Mononuclear cell (primary cell): ENCODE measurements around the gene SLC7A7. TPM values are rescaled to one million over a fixed set of nuclear protein-coding genes. Genes with fewer than 3 reads are reported as not detected.
A peak's percentile ranks its signal among the peaks of the same experiment; 100 is the strongest.
"Not testable (repeated sequence)": the region's sequence is repeated elsewhere in the genome, so short reads cannot be mapped to it uniquely, and the experiment has no call there.

Source experiments
- H3K27me3 ChIP-seq: 2 replicates; pipeline ENCODE4 v1.6.0; 2011; ENCODE audit warnings: low read length, control low read depth; ENCODE audit not compliant: insufficient read depth
- H3K4me1 ChIP-seq: 2 replicates; pipeline ENCODE4 v1.5.1; 2011; ENCODE audit warnings: mild to moderate bottlenecking, low read length, control low read depth; ENCODE audit not compliant: insufficient read depth
- H3K4me3 ChIP-seq: 2 replicates; pipeline ENCODE4 v1.5.1; 2011; ENCODE audit warnings: mild to moderate bottlenecking, low read length, moderate library complexity
- H3K9me3 ChIP-seq: 2 replicates; pipeline ENCODE4 v1.5.1; 2011; ENCODE audit warnings: low read depth, mild to moderate bottlenecking, control low read depth, low read length
- total RNA-seq: library from RNA; depleted of rRNA; stranded (reverse); fragments of >200 nt; gene quantifications from one replicate; pipeline ENCODE4 v1.2.3, GENCODE V29; 2012

The SLC7A7 gene
- total RNA-seq, 1 donor = 74.8 TPM

DNA sequence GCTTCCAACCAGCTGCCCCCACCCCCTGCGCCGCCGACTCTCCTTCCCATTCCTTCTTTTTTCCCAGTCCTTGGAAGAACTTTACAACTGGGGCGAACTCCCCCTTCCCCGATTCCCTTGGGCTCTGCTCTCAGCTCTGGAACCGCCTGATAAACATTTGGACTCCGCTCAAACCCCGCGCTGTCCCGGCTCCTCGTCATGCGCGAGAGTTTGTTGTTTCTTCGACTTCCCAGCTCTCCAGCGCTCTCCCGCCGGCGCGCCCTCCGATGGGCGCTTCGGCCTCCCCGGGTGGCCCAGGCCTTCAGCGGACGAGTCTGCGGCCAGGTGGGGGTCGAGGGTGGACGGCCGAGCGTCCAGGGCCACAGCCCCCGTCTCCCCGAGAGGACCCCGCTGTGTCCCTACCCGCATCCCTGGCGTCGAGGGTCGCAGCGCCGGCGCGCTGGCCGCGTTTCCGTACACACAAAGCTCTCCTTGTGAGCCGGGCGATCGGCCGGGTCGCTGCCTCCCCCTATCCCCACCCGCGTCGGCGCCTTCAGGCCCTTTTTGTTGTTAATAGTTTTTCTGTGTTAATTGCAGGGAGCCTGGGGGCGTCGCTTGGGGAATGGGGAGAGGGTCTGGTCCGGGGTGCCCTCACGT is 22.0 kb upstream of the SLC7A7 start:
- H3K9me3 ChIP-seq = no peaks in the 10 kb centered on the region
- peak overlapping the region; percentile 46 for H3K4me3 ChIP-seq
- peaks cover 12% of the 10 kb centered on the region for H3K27me3 ChIP-seq
- H3K4me1 ChIP-seq = peaks cover 21% of the 10 kb centered on the region

- Histone ChIP-seq H3K9me3 (no peaks in the 10 kb centered on the region), H3K27me3 (peaks cover 12% of the 10 kb centered on the region), H3K4me1 (peaks cover 21% of the 10 kb centered on the region), H3K4me3 (peak within 1 kb of the TSS; percentile 46)
Measured at GRCh38 chr14:22836301-22837113, 21.3 kb upstream of the SLC7A7 start, which contains the start of gene MMP14. Gene MMP14 (plus strand): TSS chr14:22836585. CDS start chr14:22836818, 233 bp downstream.

DNA sequence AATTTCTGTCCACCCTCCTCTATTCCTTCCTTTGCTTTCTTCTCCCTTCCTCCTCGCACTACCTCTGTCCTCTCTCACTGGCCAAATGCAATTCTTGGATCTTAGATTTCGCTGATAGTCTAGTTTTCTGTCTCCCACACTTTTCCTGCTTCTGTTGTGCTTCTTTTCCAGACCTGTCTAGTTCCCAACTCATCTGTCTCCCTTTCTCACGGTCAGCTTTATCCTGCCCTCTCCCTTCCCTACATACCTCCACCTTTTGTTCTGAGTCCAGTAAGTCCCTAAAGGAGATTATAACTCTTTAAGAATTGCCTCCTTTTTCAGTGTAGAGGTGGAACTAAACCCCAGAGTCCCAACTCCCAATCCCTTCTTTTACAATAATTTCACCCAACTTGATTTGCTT is 20.3 kb upstream of the SLC7A7 start:
- H3K4me1 ChIP-seq = peaks cover 30% of the 10 kb centered on the region
- H3K9me3 ChIP-seq = no peaks in the 10 kb centered on the region
- peaks cover 12% of the 10 kb centered on the region for H3K27me3 ChIP-seq
- H3K4me3 ChIP-seq = no peak overlapping the region

- Histone ChIP-seq H3K4me3 (peak overlapping the region; percentile 94), H3K9me3 (no peaks in the 10 kb centered on the region), H3K27me3 (no peaks in the 10 kb centered on the region), H3K4me1 (peaks cover 20% of the 10 kb centered on the region)
Measured at GRCh38 chr14:22830443-22831010, 15.3 kb upstream of the SLC7A7 start.

GRCh38 chr14:22829661-22830442 is 14.6 kb upstream of the SLC7A7 start, which contains the start of gene MRPL52:
Gene MRPL52 (plus strand): TSS chr14:22829887. CDS start chr14:22829913, 26 bp downstream.
- no peaks in the 10 kb centered on the region for H3K9me3 ChIP-seq
- no peaks in the 10 kb centered on the region for H3K27me3 ChIP-seq
- H3K4me1 ChIP-seq = peaks cover 23% of the 10 kb centered on the region
- H3K4me3 ChIP-seq = peak within 1 kb of the TSS; percentile 94

GRCh38 chr14:22829076-22829660 is 13.9 kb upstream of the SLC7A7 start:
- Histone ChIP-seq H3K4me3 (peak overlapping the region; percentile 94), H3K4me1 (peaks cover 30% of the 10 kb centered on the region)
- H3K9me3 ChIP-seq, H3K27me3 ChIP-seq: not testable (repeated sequence)

- H3K4me3 ChIP-seq = no peak overlapping the region
- peaks cover 38% of the 10 kb centered on the region for H3K4me1 ChIP-seq
- no peaks in the 10 kb centered on the region for H3K9me3 ChIP-seq
- no peaks in the 10 kb centered on the region for H3K27me3 ChIP-seq
Measured at GRCh38 chr14:22824711-22825359, 9.6 kb upstream of the SLC7A7 start.

DNA sequence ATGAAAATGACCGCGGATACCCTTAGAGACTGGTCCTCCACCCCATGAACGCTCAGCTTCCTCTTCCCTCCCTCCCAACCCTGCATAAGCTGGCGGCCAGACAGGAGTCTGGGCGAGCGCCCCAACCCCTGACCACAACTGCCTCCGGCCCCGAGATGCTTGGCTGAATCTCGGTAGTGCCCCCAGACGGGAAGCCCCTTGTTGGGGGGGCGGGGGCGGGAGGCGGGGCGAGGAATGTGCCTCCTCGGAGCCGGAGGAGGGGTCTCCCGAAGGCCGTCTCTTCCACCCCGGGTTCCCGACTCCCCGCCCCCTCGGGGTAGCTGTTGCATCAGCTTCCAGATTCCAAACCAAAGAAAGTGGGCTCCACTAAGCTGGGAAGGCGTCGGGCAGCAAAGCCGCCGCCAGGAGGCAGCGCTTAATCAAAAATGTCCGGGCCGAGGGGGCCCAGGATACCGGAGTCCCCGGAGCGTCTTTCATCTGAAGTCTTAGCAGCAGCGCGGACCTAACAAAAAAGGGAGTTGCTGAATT is 7.4 kb upstream of the SLC7A7 start:
- H3K27me3 ChIP-seq = no peaks in the 10 kb centered on the region
- H3K4me1 ChIP-seq = peaks cover 52% of the 10 kb centered on the region
- peak overlapping the region; percentile 30 for H3K4me3 ChIP-seq

DNA sequence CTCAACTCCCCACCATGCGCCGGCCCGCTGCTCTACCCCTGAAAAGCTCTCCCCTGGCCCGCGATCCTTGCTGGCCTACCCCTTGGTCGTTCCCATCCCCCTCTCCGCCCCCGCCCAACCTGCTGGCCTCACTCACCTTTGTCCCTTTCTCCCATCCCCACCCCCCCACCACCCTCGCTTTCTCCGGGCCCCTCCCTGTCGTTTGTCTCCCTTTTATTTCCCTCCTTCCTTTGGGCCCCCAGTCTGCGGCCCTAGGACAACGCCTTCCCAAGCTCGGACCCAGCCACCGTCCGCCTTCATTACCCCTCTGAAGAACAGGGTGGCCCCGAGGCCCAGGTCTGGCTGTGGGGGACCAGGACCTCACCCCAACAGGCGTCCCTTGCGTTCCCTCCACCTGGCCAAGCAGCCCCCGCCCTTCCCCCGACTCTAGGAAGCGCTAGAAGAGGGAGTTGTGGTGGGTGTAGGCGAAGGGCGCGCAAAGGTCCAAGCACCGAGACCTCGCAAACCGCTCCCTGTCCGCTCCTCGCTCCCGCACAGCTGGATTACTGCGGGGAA is 6.9 kb upstream of the SLC7A7 start:
- Histone ChIP-seq H3K4me3 (peak overlapping the region; percentile 30), H3K4me1 (peaks cover 52% of the 10 kb centered on the region)

More for the DNA sequence above, 7.4 kb upstream of the SLC7A7 start:
- no peaks in the 10 kb centered on the region for H3K9me3 ChIP-seq

DNA sequence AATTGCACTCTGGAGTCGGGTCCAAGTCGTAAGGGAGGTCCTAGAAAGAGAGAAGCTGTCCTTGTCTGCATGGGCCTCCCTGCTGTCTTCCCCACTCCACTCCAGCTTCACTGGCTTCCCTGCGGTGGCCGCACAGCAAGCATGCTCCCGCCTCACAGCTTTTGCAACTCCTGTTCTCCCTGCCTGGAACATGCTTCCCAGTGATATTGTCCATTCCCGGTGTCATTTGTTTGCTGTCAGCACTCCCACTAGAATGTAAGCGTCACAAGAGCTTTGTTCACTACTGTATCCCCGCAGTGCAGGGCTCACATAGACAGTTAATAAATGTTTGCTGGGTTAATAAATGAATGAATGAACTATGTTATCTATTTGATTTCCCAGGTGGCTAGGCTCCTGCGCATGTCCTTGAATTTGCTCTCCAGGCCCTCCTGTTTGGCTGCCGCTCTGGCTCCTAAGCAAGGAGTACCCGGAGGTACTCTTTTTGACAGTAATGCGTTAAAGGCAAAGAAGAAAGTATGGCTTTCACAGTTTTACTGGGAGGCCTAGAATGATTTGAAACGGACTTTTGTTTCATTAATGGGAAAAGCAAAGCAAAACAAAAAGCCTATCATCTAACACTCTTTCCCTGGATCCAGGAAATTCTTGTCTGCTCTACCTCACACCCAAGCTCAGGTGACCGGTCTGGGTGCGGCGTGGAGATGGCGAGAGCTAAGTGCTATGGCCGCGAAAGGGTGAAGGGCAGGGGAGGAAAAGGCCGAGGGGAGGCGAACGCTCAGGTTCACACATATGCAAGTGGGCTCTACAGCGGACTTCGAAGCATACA is 6.2 kb upstream of the SLC7A7 start:
- H3K4me1 ChIP-seq = peaks cover 58% of the 10 kb centered on the region

More for the DNA sequence above, 6.9 kb upstream of the SLC7A7 start:
- no peaks in the 10 kb centered on the region for H3K27me3 ChIP-seq
- no peaks in the 10 kb centered on the region for H3K9me3 ChIP-seq

GRCh38 chr14:22820731-22821130 is 5.5 kb upstream of the SLC7A7 start:
- Histone ChIP-seq H3K27me3 (no peaks in the 10 kb centered on the region), H3K4me3 (no peak overlapping the region), H3K4me1 (peaks cover 65% of the 10 kb centered on the region), H3K9me3 (no peaks in the 10 kb centered on the region)

More for the DNA sequence above, 6.2 kb upstream of the SLC7A7 start:
- Histone ChIP-seq H3K27me3 (no peaks in the 10 kb centered on the region), H3K4me3 (no peak overlapping the region), H3K9me3 (no peaks in the 10 kb centered on the region)

GRCh38 chr14:22819151-22819988 is 4.1 kb upstream of the SLC7A7 start:
- Histone ChIP-seq H3K9me3 (no peaks in the 10 kb centered on the region), H3K27me3 (no peaks in the 10 kb centered on the region), H3K4me1 (peaks cover 71% of the 10 kb centered on the region), H3K4me3 (peak overlapping the region; percentile 16)
